Omental fat pad (tissue), 4 donors: ENCODE data around the gene CARD11. TPM values are rescaled to one million over a fixed set of nuclear protein-coding genes. Genes with fewer than 3 reads are reported as not detected.

Source experiments
- ATAC-seq: fragments of 150-250 bp; one replicate; pipeline ENCODE4 v1.9.1; 2016; ENCODE audit warnings: mild to moderate bottlenecking, moderate library complexity; ENCODE audit not compliant: low FRiP score
- DNase-seq: peaks from one replicate; pipeline ENCODE4 v3.0.0-alpha.2; 2019; ENCODE audit warnings: low spot score
- CTCF ChIP-seq, 3 donors: fragments of 450-650 bp; IDR thresholded peaks; one replicate each; pipeline ENCODE4 v1.5.1; 2016 to 2017; ENCODE audit warnings: antibody characterized with exemption in 3 of 3, mild to moderate bottlenecking in 3 of 3, moderate library complexity in 2 of 3
- total RNA-seq, 4 donors: library from RNA; depleted of rRNA; stranded (reverse); fragments of >200 nt; gene quantifications; one replicate each; pipeline ENCODE4 v1.1.0, GENCODE V29; 2016

Gene CARD11
- total RNA-seq, 4 donors from 2014 or later, result 0.75 to 1.4 (median 1.0) TPM

DNA sequence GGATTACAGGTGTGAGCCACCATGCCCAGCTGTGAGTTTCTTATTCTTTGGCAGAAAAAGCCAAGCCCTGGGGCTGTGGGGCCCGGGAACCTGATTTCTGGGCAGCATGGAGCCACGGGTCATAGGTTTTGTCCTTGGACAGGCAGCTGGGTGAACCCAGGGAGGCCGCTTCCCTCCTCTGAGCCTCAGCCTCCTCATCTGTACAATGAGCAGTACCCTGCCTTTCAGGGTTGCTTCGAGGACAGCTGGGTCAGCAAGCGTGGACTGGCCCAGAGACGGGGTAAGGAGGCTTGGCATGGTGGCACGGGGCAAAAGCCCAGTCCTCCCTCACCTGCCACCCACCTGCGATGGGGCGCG, 115.4 kb downstream of the CARD11 start:
- ATAC-seq (no peak), DNase-seq (no peak)
- no peak for TF ChIP-seq CTCF (IDR thresholded peaks at IDR 0.05)

- no peak for DNase-seq
- no peak for TF ChIP-seq CTCF (IDR thresholded peaks at IDR 0.05)
- no peak for ATAC-seq
Observed at GRCh38 chr7:2927592-2927991, 116.1 kb downstream of the CARD11 start.

DNA sequence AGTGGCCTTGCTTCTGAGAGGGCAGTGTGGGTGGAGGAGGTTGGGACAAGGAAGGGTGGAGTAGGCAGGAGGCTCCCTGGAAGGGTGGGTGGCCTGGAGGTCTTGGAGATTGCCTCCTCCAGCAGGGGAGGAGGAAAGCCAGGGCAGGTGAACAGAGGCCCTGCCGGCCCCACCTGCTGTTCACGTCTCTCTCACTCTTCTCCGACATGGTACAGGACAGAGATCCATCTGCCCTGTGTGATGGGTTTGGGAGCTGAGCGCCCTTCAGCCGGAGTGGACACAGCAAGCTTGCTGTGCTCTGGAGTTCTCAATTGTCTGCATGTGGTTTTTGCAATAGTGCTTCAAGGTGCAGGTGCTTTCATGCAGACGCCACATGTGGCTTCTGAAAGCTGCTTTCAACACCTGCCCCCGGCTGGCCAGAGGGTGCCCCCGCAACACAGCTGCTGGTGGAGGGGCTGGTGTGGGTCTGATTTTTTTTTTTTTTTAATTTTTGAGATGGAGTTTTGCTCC, 116.7 kb downstream of the CARD11 start:
- DNase-seq (no peak), ATAC-seq (no peak)
- TF ChIP-seq CTCF (IDR thresholded peaks at IDR 0.05), result no peak

- ATAC-seq, result no peak
- no peak for DNase-seq
- no peak for TF ChIP-seq CTCF (IDR thresholded peaks at IDR 0.05)
Observed at GRCh38 chr7:2926120-2926895, 117.4 kb downstream of the CARD11 start.

DNA sequence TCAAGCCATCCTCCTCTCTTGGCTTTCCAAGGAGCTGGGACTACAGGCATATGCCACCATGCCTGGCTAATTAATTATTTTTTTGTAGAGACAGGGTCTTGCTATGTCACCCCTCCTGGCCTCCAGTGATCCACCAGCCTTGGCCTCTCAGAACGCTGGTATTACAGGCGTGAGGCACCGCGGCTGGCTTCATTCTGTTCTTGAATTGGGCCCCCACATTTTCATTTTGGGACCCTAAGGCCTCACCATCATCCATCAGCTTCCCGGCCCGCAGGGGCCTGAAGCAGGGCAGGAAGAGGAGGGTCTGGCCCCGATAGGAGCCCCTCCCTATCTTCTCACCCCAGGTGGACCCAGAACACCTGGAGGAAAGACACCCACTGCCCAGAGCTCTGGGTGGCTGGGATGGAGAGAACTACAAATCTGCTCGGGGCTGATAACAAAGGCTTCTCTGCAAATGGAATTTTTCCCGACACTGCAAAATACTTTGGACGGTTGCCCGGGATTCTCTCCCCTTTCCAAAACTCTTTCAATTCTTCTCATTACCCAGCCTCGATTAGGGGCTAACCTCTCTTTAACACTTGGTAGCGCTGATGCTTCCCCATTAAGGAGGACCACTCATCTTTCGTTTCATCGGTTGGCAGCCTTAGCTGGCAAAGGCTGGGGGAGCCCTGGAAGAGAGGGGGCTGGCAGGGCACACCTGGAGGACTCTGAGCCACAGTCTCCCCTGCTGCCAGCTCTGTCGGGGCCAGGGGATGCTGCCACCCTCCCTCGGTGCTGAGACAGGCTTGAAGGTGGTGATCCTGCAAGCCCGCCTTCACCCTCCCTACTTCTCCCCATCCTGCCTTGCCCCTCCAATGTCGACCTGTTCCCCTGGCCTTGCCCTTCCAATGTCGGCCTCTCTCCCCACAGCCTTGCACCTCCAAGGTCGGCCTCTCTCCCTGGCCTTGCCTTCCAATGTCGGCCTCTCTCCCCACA, 118.5 kb downstream of the CARD11 start:
- no peak for TF ChIP-seq CTCF (IDR thresholded peaks at IDR 0.05)
- no peak for DNase-seq
- no peak for ATAC-seq

DNA sequence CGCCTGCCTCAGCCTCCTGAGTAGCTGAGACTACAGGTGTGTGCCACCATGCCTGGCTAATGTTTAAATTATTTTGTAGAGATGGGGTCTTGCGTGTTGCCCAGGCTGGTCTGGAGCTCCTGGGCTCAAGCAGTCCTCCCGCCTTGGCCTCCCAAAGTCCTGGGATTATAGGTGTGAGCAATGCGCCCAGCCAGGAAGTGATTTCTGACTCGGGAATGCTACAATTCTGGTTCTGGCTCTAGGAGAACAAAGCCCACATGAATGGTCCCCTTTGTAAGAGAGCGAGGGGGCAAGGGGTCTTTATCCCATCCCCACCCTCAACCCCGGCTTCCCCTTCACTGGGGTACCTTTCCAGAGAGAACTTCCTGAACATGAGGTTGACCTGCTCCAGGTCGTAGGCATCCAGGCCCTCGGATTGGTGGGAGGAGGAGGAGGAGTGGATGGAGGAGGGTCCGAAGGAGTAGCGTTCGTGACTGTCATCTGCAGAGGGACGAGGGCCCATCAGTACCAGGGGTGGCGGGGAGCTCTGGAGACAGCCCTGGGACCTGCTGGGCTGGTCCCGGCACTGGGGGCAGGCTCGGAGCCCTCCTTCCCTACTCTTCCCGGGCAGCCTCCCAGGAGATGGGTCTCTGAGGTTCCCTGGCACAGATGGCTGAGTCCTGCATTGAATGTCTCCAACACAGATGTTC, 119.6 kb downstream of the CARD11 start:
- ATAC-seq (no peak), DNase-seq (no peak)
- no peak for TF ChIP-seq CTCF (IDR thresholded peaks at IDR 0.05)
